K562 (cell line): ENCODE results near the gene SMIM22. TPM values are rescaled to one million over a fixed set of nuclear protein-coding genes. Genes with fewer than 3 reads are reported as not detected.
A peak's percentile ranks its signal among the peaks of the same experiment; 100 is the strongest.

ENCODE experiments used
- CXXC5 ChIP-seq: fragments of 250-450 bp; sonication (Bioruptor Pico); IDR thresholded peaks from 2 replicates; pipeline ENCODE4 v1.8.0; 2022; ENCODE audit warnings: inconsistent platforms, mild to moderate bottlenecking, moderate library complexity
- ESRRB ChIP-seq: fragments of 250-450 bp; sonication (Bioruptor Pico); IDR thresholded peaks from 2 replicates; pipeline ENCODE4 v1.5.0; 2020; ENCODE audit warnings: mild to moderate bottlenecking, moderate library complexity, borderline replicate concordance
- EZH2 ChIP-seq: IDR thresholded peaks from 2 replicates; pipeline ENCODE4 v1.6.1; 2012; ENCODE audit warnings: low read depth, mild to moderate bottlenecking, inconsistent platforms, low read length, borderline replicate concordance
- FIP1L1 ChIP-seq: fragments of 200-400 bp; formaldehyde crosslinking; IDR thresholded peaks from 2 replicates; pipeline ENCODE4 v1.6.1; 2018; ENCODE audit warnings: mild to moderate bottlenecking, low read depth, low read length; ENCODE audit not compliant: poor library complexity, severe bottlenecking
- GABPA ChIP-seq: fragments of 200-800 bp; sonication (Bioruptor generic); conservative IDR thresholded peaks from 2 replicates; pipeline ENCODE4 v1.6.1; 2016; ENCODE audit warnings: low read depth, missing genetic modification characterization, missing compliant biosample characterization
- GABPB2 ChIP-seq: fragments of 250-450 bp; sonication (Bioruptor Pico); conservative IDR thresholded peaks from 2 replicates; pipeline ENCODE4 v1.5.1; 2021; ENCODE audit warnings: mild to moderate bottlenecking
- HDAC3 ChIP-seq: fragments of 450-650 bp; IDR thresholded peaks from 2 replicates; pipeline ENCODE4 v1.6.1; 2018; ENCODE audit warnings: borderline replicate concordance, mild to moderate bottlenecking, moderate library complexity; ENCODE audit not compliant: partially characterized antibody
- HLTF ChIP-seq: fragments of 450-650 bp; IDR thresholded peaks from 2 replicates; pipeline ENCODE4 v1.6.1; 2016
- JUND ChIP-seq, 2 experiments: IDR thresholded peaks; 2 replicates in 1 of 2; 3 replicates in 1 of 2; pipeline ENCODE4 v1.6.1; 2011; ENCODE audit warnings: borderline replicate concordance in 2 of 2, low read depth in 2 of 2, low read length in 2 of 2, improper control_type of control experiment in 1 of 2, missing biosample characterization in 1 of 2, missing genetic modification characterization in 1 of 2, missing genetic modification reagents in 1 of 2
- MAFF ChIP-seq: IDR thresholded peaks from 2 replicates; pipeline ENCODE4 v1.6.1; 2012; ENCODE audit warnings: low read length, improper control_type of control experiment
- NBN ChIP-seq: fragments of 450-650 bp; IDR thresholded peaks from 2 replicates; pipeline ENCODE4 v1.6.1; 2016; ENCODE audit warnings: low read depth, mild to moderate bottlenecking
- NR4A1 ChIP-seq, 2 experiments: fragments of 250-450 bp in 1 of 2; fragments of 450-650 bp in 1 of 2; sonication (Bioruptor Pico) in 1 of 2; IDR thresholded peaks; 2 replicates each; pipeline versions ENCODE4 v1.4.0 to v1.6.1; 2016 to 2020; ENCODE audit warnings: mild to moderate bottlenecking in 2 of 2, missing compliant biosample characterization in 1 of 2, missing genetic modification characterization in 1 of 2, moderate library complexity in 1 of 2
- SETDB1 ChIP-seq: IDR thresholded peaks from one replicate; pipeline ENCODE4 v1.6.1; 2012; ENCODE audit warnings: low read length, control low read depth, inconsistent platforms
- SIX5 ChIP-seq, 2 experiments: IDR thresholded peaks; 2 replicates each; pipeline ENCODE4 v1.6.1; 2011; ENCODE audit warnings: low read length in 2 of 2, borderline replicate concordance in 1 of 2, low read depth in 1 of 2, mild to moderate bottlenecking in 1 of 2, moderate library complexity in 1 of 2; ENCODE audit not compliant: insufficient read depth in 1 of 2
- SMC3 ChIP-seq: conservative IDR thresholded peaks from 2 replicates; pipeline ENCODE4 v1.6.1; 2011; ENCODE audit warnings: low read depth, low read length, improper control_type of control experiment; ENCODE audit not compliant: insufficient read depth
- SNIP1 ChIP-seq: fragments of 450-650 bp; IDR thresholded peaks from 2 replicates; pipeline ENCODE4 v1.7.1; 2017; ENCODE audit warnings: low read depth, mild to moderate bottlenecking
- SRSF1 ChIP-seq: fragments of 200-400 bp; formaldehyde crosslinking; IDR thresholded peaks from 2 replicates; pipeline ENCODE4 v1.6.1; 2017; ENCODE audit warnings: mild to moderate bottlenecking, low read depth, low read length, moderate library complexity
- SRSF7 ChIP-seq: fragments of 200-400 bp; formaldehyde crosslinking; optimal IDR thresholded peaks from 2 replicates; pipeline ENCODE3; 2017; ENCODE audit warnings: mild to moderate bottlenecking, low read depth, low read length
- ZC3H11A ChIP-seq: IDR thresholded peaks from 2 replicates; pipeline ENCODE4 v1.6.1; 2012; ENCODE audit warnings: low read depth, low read length, improper control_type of control experiment
- ZC3H4 ChIP-seq: sonication (generic); formaldehyde crosslinking; IDR thresholded peaks from 2 replicates; pipeline ENCODE4 v1.9.0; 2021; ENCODE audit warnings: missing genetic modification reagents, borderline replicate concordance
- ZNF785 ChIP-seq: fragments of 250-450 bp; sonication (Bioruptor Pico); IDR thresholded peaks from 2 replicates; pipeline ENCODE4 v1.4.0; 2020; ENCODE audit warnings: mild to moderate bottlenecking
- polyA plus RNA-seq, 8 experiments: library from polyadenylated mRNA; depleted of rRNA in 4 of 8; stranded (reverse) in 5 of 8; unstranded in 3 of 8; fragments of >200 nt; fragmentation: Nextera tagmentation in 2 of 8; fragmentation: Illumina TruSeq in 1 of 8; extraction: Ambion mirVana in 2 of 8; extraction: Trizol in 1 of 8; gene quantifications; 2 replicates each; pipeline versions ENCODE4 v1.2.1 to v1.2.3, GENCODE V29; 2011 to 2014; ENCODE audit warnings: inconsistent platforms in 1 of 8, missing spikeins in 1 of 8
- total RNA-seq, 7 experiments: library from RNA; depleted of rRNA in 6 of 7; stranded (reverse); fragments of >200 nt in 6 of 7; fragmentation: Illumina TruSeq in 2 of 7; extraction: Trizol in 2 of 7; gene quantifications; 2 replicates each; pipeline versions ENCODE4 v1.2.1 to v1.2.3, GENCODE V29; 2011 to 2021; ENCODE audit warnings: low replicate concordance in 1 of 7
- TF ChIP-seq, protein P1 (sequence below): sonication (generic); formaldehyde crosslinking; IDR thresholded peaks from 2 replicates; pipeline ENCODE4 v1.8.0; 2022; ENCODE audit warnings: mild to moderate bottlenecking, low read depth, missing genetic modification reagents
- TF ChIP-seq, protein P2 (sequence below): sonication (generic); formaldehyde crosslinking; IDR thresholded peaks from 2 replicates; pipeline ENCODE4 v1.8.1; 2023; ENCODE audit warnings: mild to moderate bottlenecking, missing genetic modification reagents

Gene SMIM22
- total and polyA plus RNA-seq, 9 of the 15 experiments (the other 6 are each of a cell fraction or from before 2014, with no cell fraction given) = not detected

DNA sequence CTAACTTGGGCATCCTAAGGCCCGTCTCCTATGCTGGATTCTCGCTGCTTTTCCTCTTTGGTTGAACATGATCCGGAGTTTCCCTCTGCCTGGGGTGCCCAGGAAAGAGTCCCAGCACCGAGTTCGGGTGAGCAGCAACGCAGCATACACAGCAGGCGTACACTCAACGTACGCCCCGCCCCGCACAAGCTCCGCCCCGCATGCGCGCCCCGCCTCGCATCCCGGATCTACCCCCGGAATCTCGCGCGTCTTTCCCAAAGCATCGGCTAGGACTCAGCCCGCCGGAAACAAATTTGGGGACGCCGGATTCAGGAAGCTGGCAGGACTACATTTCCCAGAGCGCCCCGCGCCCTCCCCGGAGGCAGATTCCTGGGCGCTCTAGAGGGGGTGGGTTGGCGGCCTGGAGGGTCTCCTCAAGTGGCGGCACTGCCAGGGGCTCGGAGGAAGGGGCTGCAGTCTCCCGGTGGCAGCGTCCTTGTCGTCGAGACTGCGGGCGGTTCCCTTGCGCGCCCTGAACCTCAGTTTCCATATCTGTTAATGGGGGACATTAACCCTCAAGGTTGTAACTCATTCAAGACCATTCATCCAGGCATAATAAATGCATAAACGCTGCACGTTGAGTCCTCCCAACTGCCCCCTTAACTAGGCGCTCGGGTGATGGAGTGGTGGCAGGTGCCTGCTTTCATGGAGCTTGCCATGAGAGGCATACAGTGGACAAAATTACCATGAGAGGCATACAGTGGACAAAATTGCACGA, 26.4 kb upstream of the SMIM22 start (continued):
- TF ChIP-seq CXXC5 (CRISPR knock-in tag) = peak; percentile 76
- no peak for TF ChIP-seq SNIP1
- TF ChIP-seq HDAC3 = no peak
- TF ChIP-seq HLTF = no peak
- no peak for TF ChIP-seq SETDB1
- TF ChIP-seq SIX5 (IDR thresholded peaks at IDR 0.05; ENCODE audit: borderline replicate concordance in 1 of 2, insufficient read depth in 1 of 2, low read depth in 1 of 2, low read length in 2 of 2) = peak; percentile 63 to 69
- no peak for TF ChIP-seq FIP1L1
- TF ChIP-seq ZNF785 (CRISPR knock-in tag) = no peak
- no peak for TF ChIP-seq EZH2
- TF ChIP-seq, protein P1, sequence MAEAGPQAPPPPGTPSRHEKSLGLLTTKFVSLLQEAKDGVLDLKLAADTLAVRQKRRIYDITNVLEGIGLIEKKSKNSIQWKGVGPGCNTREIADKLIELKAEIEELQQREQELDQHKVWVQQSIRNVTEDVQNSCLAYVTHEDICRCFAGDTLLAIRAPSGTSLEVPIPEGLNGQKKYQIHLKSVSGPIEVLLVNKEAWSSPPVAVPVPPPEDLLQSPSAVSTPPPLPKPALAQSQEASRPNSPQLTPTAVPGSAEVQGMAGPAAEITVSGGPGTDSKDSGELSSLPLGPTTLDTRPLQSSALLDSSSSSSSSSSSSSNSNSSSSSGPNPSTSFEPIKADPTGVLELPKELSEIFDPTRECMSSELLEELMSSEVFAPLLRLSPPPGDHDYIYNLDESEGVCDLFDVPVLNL (CRISPR knock-in tag) = no peak
- TF ChIP-seq SRSF1 = no peak
- TF ChIP-seq NR4A1 (CRISPR knock-in tag; IDR thresholded peaks at IDR 0.05) = no peak
- peak; percentile 40; the same call in 1 of the 2 replicates for TF ChIP-seq NR4A1 (tag; IDR thresholded peaks at IDR 0.05)
- TF ChIP-seq JUND (IDR thresholded peaks at IDR 0.05; ENCODE audit: borderline replicate concordance, low read depth, low read length) = no peak
- no peak; the same call in 1 of the 3 replicates for TF ChIP-seq JUND (tag; IDR thresholded peaks at IDR 0.05; ENCODE audit: borderline replicate concordance, low read depth, low read length)
- no peak for TF ChIP-seq SMC3
- TF ChIP-seq SRSF7 = no peak
- no peak for TF ChIP-seq NBN
- no peak for TF ChIP-seq ESRRB (CRISPR knock-in tag)
- TF ChIP-seq GABPA = peak; percentile 94
- TF ChIP-seq ZC3H4 (CRISPR knock-in tag) = no peak
- TF ChIP-seq ZC3H11A = no peak
- no peak for TF ChIP-seq GABPB2 (CRISPR knock-in tag)
- TF ChIP-seq, protein P2, sequence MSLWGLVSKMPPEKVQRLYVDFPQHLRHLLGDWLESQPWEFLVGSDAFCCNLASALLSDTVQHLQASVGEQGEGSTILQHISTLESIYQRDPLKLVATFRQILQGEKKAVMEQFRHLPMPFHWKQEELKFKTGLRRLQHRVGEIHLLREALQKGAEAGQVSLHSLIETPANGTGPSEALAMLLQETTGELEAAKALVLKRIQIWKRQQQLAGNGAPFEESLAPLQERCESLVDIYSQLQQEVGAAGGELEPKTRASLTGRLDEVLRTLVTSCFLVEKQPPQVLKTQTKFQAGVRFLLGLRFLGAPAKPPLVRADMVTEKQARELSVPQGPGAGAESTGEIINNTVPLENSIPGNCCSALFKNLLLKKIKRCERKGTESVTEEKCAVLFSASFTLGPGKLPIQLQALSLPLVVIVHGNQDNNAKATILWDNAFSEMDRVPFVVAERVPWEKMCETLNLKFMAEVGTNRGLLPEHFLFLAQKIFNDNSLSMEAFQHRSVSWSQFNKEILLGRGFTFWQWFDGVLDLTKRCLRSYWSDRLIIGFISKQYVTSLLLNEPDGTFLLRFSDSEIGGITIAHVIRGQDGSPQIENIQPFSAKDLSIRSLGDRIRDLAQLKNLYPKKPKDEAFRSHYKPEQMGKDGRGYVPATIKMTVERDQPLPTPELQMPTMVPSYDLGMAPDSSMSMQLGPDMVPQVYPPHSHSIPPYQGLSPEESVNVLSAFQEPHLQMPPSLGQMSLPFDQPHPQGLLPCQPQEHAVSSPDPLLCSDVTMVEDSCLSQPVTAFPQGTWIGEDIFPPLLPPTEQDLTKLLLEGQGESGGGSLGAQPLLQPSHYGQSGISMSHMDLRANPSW (CRISPR knock-in tag) = no peak
- TF ChIP-seq MAFF = no peak; the same call in 1 of the 2 replicates
